NB4 (cell line): ENCODE results near the gene E2F8.

Source experiments
- DNase-seq: peaks from one replicate; pipeline ENCODE4 v3.0.0; 2010; ENCODE audit warnings: low read depth
- H3K4me3 ChIP-seq: one replicate; pipeline ENCODE4 v1.5.1; 2011; ENCODE audit warnings: mild to moderate bottlenecking, low read depth, low read length, moderate library complexity
- CTCF ChIP-seq: IDR thresholded peaks from one replicate; pipeline ENCODE4 v1.5.1; 2012; ENCODE audit warnings: low read depth, low read length
- MAX ChIP-seq: IDR thresholded peaks from 2 replicates; pipeline ENCODE4 v1.6.1; 2011; ENCODE audit warnings: low read depth, low read length
- MYC ChIP-seq: IDR thresholded peaks from 2 replicates; pipeline ENCODE4 v1.6.1; 2011; ENCODE audit warnings: low read depth, low read length
- POLR2A ChIP-seq: IDR thresholded peaks from 2 replicates; pipeline ENCODE4 v1.6.1; 2011; ENCODE audit warnings: mild to moderate bottlenecking; ENCODE audit not compliant: insufficient read length; ENCODE audit errors: extremely low read depth

E2F8 gene

GRCh38 chr11:19199048-19199447, 41.7 kb downstream of the E2F8 start:
- DNase-seq, result no peak
- H3K4me3 ChIP-seq, result no peak overlapping the region
- TF ChIP-seq MYC, result no peak
- no peak for TF ChIP-seq MAX
- TF ChIP-seq POLR2A, result no peak
- no peak for TF ChIP-seq CTCF

GRCh38 chr11:19196432-19196831, 44.3 kb downstream of the E2F8 start:
- DNase-seq, result no peak
- no peak overlapping the region for H3K4me3 ChIP-seq
- TF ChIP-seq POLR2A (no peak), CTCF (no peak), MYC (no peak), MAX (no peak)

GRCh38 chr11:19194620-19195308, 46.0 kb downstream of the E2F8 start:
- TF ChIP-seq MAX (no peak), MYC (no peak), POLR2A (no peak), CTCF (no peak)
- no peak for DNase-seq
- no peak overlapping the region for H3K4me3 ChIP-seq

GRCh38 chr11:19193916-19194315, 46.8 kb downstream of the E2F8 start:
- H3K4me3 ChIP-seq, result no peak overlapping the region
- TF ChIP-seq MAX, result no peak
- no peak for TF ChIP-seq POLR2A
- no peak for TF ChIP-seq MYC
- no peak for TF ChIP-seq CTCF
- no peak for DNase-seq

GRCh38 chr11:19191530-19192169, 49.1 kb downstream of the E2F8 start:
- no peak overlapping the region for H3K4me3 ChIP-seq
- TF ChIP-seq CTCF, result no peak
- TF ChIP-seq MAX, result no peak
- no peak for TF ChIP-seq POLR2A
- TF ChIP-seq MYC, result no peak
- no peak for DNase-seq
